NT2/D1 (cell line): Measurements from ENCODE around the gene AMBRA1.

ENCODE experiments used
- SUZ12 ChIP-seq: IDR thresholded peaks from 2 replicates; pipeline ENCODE4 v1.6.1; 2011; ENCODE audit not compliant: insufficient read length, insufficient read depth; ENCODE audit errors: extremely low read depth
- YY1 ChIP-seq: IDR thresholded peaks from 2 replicates; pipeline ENCODE4 v1.6.1; 2011; ENCODE audit not compliant: insufficient read length, insufficient read depth
- ZNF274 ChIP-seq: IDR thresholded peaks from 2 replicates; pipeline ENCODE4 v1.6.1; 2011; ENCODE audit warnings: mild to moderate bottlenecking, low read depth, low read length

DNA sequence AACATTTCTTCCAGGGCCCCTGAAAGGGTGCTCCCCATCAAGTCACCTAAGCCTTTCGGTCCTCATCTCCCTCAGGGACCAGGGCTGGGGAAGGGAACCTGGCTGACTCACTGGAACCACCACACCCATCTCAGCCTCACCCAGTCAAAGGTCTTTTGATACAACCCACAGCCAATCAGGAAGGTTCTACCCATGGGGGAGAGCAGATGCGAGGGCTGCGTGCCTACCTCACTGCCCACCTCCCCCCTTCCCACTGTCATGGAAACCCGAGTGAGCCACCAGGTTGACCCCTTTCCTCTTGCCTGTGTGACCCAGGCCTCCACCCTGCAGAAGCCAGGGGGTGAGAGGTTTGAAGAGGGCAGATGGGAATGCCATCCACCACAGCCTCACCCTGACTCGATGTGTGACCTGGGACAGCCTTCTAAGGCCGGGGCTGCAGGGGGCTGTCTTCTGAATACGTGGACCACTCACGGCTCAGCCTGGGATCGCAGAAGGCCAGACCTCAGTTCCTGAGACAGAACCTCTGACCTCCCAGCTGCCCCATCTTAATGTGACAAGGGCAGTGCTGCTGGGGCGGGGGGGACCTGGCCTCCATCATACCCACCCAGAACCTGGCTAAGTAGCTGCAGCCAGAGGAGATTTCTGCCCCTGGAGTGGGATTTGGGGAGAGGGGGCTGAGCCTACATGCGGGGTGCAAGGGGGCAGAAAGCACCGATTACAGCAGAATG, 209.7 kb downstream of the AMBRA1 start:
- no peak for TF ChIP-seq ZNF274
- TF ChIP-seq SUZ12, result no peak
- no peak for TF ChIP-seq YY1
